Transverse colon (tissue), 4 donors: ENCODE measurements around the gene PTGER3.

Experiments used
- CTCF ChIP-seq, 5 experiments: fragments of 200-600 bp in 3 of 5; fragments of 450-650 bp in 2 of 5; sonication (generic) in 3 of 5; IDR thresholded peaks; 1 replicate in 2 of 5; 2 replicates in 3 of 5; pipeline ENCODE4 v1.5.1; 2016 to 2017; ENCODE audit warnings: antibody characterized with exemption in 5 of 5, inconsistent platforms in 3 of 5, mild to moderate bottlenecking in 2 of 5, moderate library complexity in 1 of 5
- POLR2A ChIP-seq: fragments of 450-650 bp; IDR thresholded peaks from one replicate; pipeline ENCODE4 v1.6.1; 2016; ENCODE audit warnings: antibody characterized with exemption, mild to moderate bottlenecking, moderate library complexity
- POLR2AphosphoS5 ChIP-seq, 3 donors: sonication (generic); formaldehyde crosslinking; IDR thresholded peaks; one replicate each; pipeline ENCODE4 v1.6.1; 2016; ENCODE audit warnings: antibody characterized with exemption in 3 of 3

- TF ChIP-seq CTCF (IDR thresholded peaks at IDR 0.05) (no peak), POLR2AphosphoS5 (IDR thresholded peaks at IDR 0.05) (no peak), POLR2A (no peak)
These were observed 70.6 kb downstream of the PTGER3 start for GRCh38 chr1:70977041-70977440.
